Measurements from ENCODE around the gene PEX26.
"Not testable (repeated sequence)": the region's sequence is repeated elsewhere in the genome, so short reads cannot be mapped to it uniquely, and the experiment has no call there.

PEX26 gene

GRCh38 chr22:18073467-18073866 lies 4.3 kb upstream of the PEX26 start:
- peaks cover 11% of the 10 kb centered on the region; the same call in 1 of the 2 replicates for H3K4me1 ChIP-seq (ENCODE audit: control insufficient read depth, insufficient read depth, low read length)
- H3K9ac ChIP-seq (ENCODE audit: low read length): no peak overlapping the region
- no peak overlapping the region for H3K4me3 ChIP-seq (ENCODE audit: low read depth, low read length)
- no peaks in the 10 kb centered on the region for H3K9me3 ChIP-seq (ENCODE audit: control insufficient read depth, insufficient read depth, low read depth, low read length)
- H3K36me3 ChIP-seq (ENCODE audit: control insufficient read depth, insufficient read depth, low read length): no peaks in the 10 kb centered on the region
- H3K27ac ChIP-seq (ENCODE audit: low read depth, low read length): no peak overlapping the region
- H3K27me3 ChIP-seq (ENCODE audit: control insufficient read depth, insufficient read depth, low read length): no peaks in the 10 kb centered on the region

- not testable (repeated sequence) for H3K4me3 ChIP-seq (ENCODE audit: low read depth, low read length); H3K36me3 ChIP-seq (ENCODE audit: control insufficient read depth, insufficient read depth, low read length); H3K27me3 ChIP-seq (ENCODE audit: control insufficient read depth, insufficient read depth, low read length); H3K9me3 ChIP-seq (ENCODE audit: control insufficient read depth, insufficient read depth, low read depth, low read length); H3K9ac ChIP-seq (ENCODE audit: low read length); H3K27ac ChIP-seq (ENCODE audit: low read depth, low read length)
- H3K4me1 ChIP-seq (ENCODE audit: control insufficient read depth, insufficient read depth, low read length): peaks cover 11% of the 10 kb centered on the region; the same call in 1 of the 2 replicates
Measured at GRCh38 chr22:18073927-18074326, 3.9 kb upstream of the PEX26 start.

GRCh38 chr22:18075101-18075719 lies 2.6 kb upstream of the PEX26 start:
- Histone ChIP-seq H3K36me3 (ENCODE audit: control insufficient read depth, insufficient read depth, low read length) (peaks cover 7% of the 10 kb centered on the region; the same call in 1 of the 2 replicates), H3K27ac (ENCODE audit: low read depth, low read length) (no peak overlapping the region), H3K4me1 (ENCODE audit: control insufficient read depth, insufficient read depth, low read length) (peaks cover 11% of the 10 kb centered on the region; the same call in 1 of the 2 replicates), H3K9ac (ENCODE audit: low read length) (no peak overlapping the region), H3K9me3 (ENCODE audit: control insufficient read depth, insufficient read depth, low read depth, low read length) (no peaks in the 10 kb centered on the region), H3K4me3 (ENCODE audit: low read depth, low read length) (no peak overlapping the region), H3K27me3 (ENCODE audit: control insufficient read depth, insufficient read depth, low read length) (no peaks in the 10 kb centered on the region)

GRCh38 chr22:18075720-18076497 lies 1.9 kb upstream of the PEX26 start:
- Histone ChIP-seq H3K4me3 (ENCODE audit: low read depth, low read length) (no peak overlapping the region), H3K36me3 (ENCODE audit: control insufficient read depth, insufficient read depth, low read length) (peaks cover 12% of the 10 kb centered on the region), H3K9me3 (ENCODE audit: control insufficient read depth, insufficient read depth, low read depth, low read length) (no peaks in the 10 kb centered on the region), H3K27me3 (ENCODE audit: control insufficient read depth, insufficient read depth, low read length) (no peaks in the 10 kb centered on the region), H3K4me1 (ENCODE audit: control insufficient read depth, insufficient read depth, low read length) (peaks cover 11% of the 10 kb centered on the region; the same call in 1 of the 2 replicates), H3K27ac (ENCODE audit: low read depth, low read length) (no peak overlapping the region), H3K9ac (ENCODE audit: low read length) (no peak overlapping the region)

- Histone ChIP-seq H3K27me3 (ENCODE audit: control insufficient read depth, insufficient read depth, low read length) (no peaks in the 10 kb centered on the region), H3K4me3 (ENCODE audit: low read depth, low read length) (peak overlapping the region; percentile 99), H3K9me3 (ENCODE audit: control insufficient read depth, insufficient read depth, low read depth, low read length) (no peaks in the 10 kb centered on the region), H3K27ac (ENCODE audit: low read depth, low read length) (no peak overlapping the region), H3K4me1 (ENCODE audit: control insufficient read depth, insufficient read depth, low read length) (peaks cover 11% of the 10 kb centered on the region; the same call in 1 of the 2 replicates), H3K9ac (ENCODE audit: low read length) (peak overlapping the region; percentile 73), H3K36me3 (ENCODE audit: control insufficient read depth, insufficient read depth, low read length) (peaks cover 23% of the 10 kb centered on the region)
Measured at GRCh38 chr22:18077087-18077638, 627 bp upstream of the PEX26 start.

GRCh38 chr22:18078329-18079041 lies 695 bp downstream of the PEX26 start:
- Histone ChIP-seq H3K4me1 (ENCODE audit: control insufficient read depth, insufficient read depth, low read length) (peaks cover 11% of the 10 kb centered on the region; the same call in 1 of the 2 replicates), H3K9me3 (ENCODE audit: control insufficient read depth, insufficient read depth, low read depth, low read length) (no peaks in the 10 kb centered on the region), H3K27ac (ENCODE audit: low read depth, low read length) (peak overlapping the region; percentile 78; the same call in 1 of the 2 replicates), H3K27me3 (ENCODE audit: control insufficient read depth, insufficient read depth, low read length) (no peaks in the 10 kb centered on the region), H3K9ac (ENCODE audit: low read length) (peak overlapping the region; percentile 92), H3K36me3 (ENCODE audit: control insufficient read depth, insufficient read depth, low read length) (peaks cover 36% of the 10 kb centered on the region), H3K4me3 (ENCODE audit: low read depth, low read length) (peak overlapping the region; percentile 99)

GRCh38 chr22:18079706-18080233 lies 2.0 kb downstream of the PEX26 start:
- H3K4me3 ChIP-seq (ENCODE audit: low read depth, low read length): no peak overlapping the region
- no peak overlapping the region for H3K27ac ChIP-seq (ENCODE audit: low read depth, low read length)
- H3K36me3 ChIP-seq (ENCODE audit: control insufficient read depth, insufficient read depth, low read length): peaks cover 42% of the 10 kb centered on the region
- peaks cover 11% of the 10 kb centered on the region; the same call in 1 of the 2 replicates for H3K4me1 ChIP-seq (ENCODE audit: control insufficient read depth, insufficient read depth, low read length)
- H3K9me3 ChIP-seq (ENCODE audit: control insufficient read depth, insufficient read depth, low read depth, low read length): no peaks in the 10 kb centered on the region
- H3K27me3 ChIP-seq (ENCODE audit: control insufficient read depth, insufficient read depth, low read length): no peaks in the 10 kb centered on the region
- H3K9ac ChIP-seq (ENCODE audit: low read length): no peak overlapping the region

- H3K4me3 ChIP-seq (ENCODE audit: low read depth, low read length): no peak overlapping the region
- no peaks in the 10 kb centered on the region for H3K27me3 ChIP-seq (ENCODE audit: control insufficient read depth, insufficient read depth, low read length)
- no peak overlapping the region for H3K9ac ChIP-seq (ENCODE audit: low read length)
- peaks cover 8% of the 10 kb centered on the region; the same call in 1 of the 2 replicates for H3K4me1 ChIP-seq (ENCODE audit: control insufficient read depth, insufficient read depth, low read length)
- H3K36me3 ChIP-seq (ENCODE audit: control insufficient read depth, insufficient read depth, low read length): peaks cover 54% of the 10 kb centered on the region
- H3K27ac ChIP-seq (ENCODE audit: low read depth, low read length): no peak overlapping the region
- no peaks in the 10 kb centered on the region for H3K9me3 ChIP-seq (ENCODE audit: control insufficient read depth, insufficient read depth, low read depth, low read length)
Measured at GRCh38 chr22:18081416-18081815, 3.6 kb downstream of the PEX26 start.

GRCh38 chr22:18082467-18082866 lies 4.7 kb downstream of the PEX26 start:
- no peaks in the 10 kb centered on the region for H3K27me3 ChIP-seq (ENCODE audit: control insufficient read depth, insufficient read depth, low read length)
- no peak overlapping the region for H3K9ac ChIP-seq (ENCODE audit: low read length)
- no peak overlapping the region for H3K27ac ChIP-seq (ENCODE audit: low read depth, low read length)
- H3K9me3 ChIP-seq (ENCODE audit: control insufficient read depth, insufficient read depth, low read depth, low read length): no peaks in the 10 kb centered on the region
- H3K36me3 ChIP-seq (ENCODE audit: control insufficient read depth, insufficient read depth, low read length): peaks cover 61% of the 10 kb centered on the region
- no peak overlapping the region for H3K4me3 ChIP-seq (ENCODE audit: low read depth, low read length)
- H3K4me1 ChIP-seq (ENCODE audit: control insufficient read depth, insufficient read depth, low read length): no peaks in the 10 kb centered on the region

- Histone ChIP-seq H3K9ac (ENCODE audit: low read length) (no peak overlapping the region), H3K4me1 (ENCODE audit: control insufficient read depth, insufficient read depth, low read length) (no peaks in the 10 kb centered on the region), H3K9me3 (ENCODE audit: control insufficient read depth, insufficient read depth, low read depth, low read length) (no peaks in the 10 kb centered on the region), H3K4me3 (ENCODE audit: low read depth, low read length) (no peak overlapping the region), H3K27ac (ENCODE audit: low read depth, low read length) (no peak overlapping the region), H3K36me3 (ENCODE audit: control insufficient read depth, insufficient read depth, low read length) (peaks cover 70% of the 10 kb centered on the region), H3K27me3 (ENCODE audit: control insufficient read depth, insufficient read depth, low read length) (no peaks in the 10 kb centered on the region)
Measured at GRCh38 chr22:18083406-18083805, 5.6 kb downstream of the PEX26 start.

Measured in HUES6 (cell line).